Measurements from ENCODE around the gene SYNRG.

The SYNRG gene

DNA sequence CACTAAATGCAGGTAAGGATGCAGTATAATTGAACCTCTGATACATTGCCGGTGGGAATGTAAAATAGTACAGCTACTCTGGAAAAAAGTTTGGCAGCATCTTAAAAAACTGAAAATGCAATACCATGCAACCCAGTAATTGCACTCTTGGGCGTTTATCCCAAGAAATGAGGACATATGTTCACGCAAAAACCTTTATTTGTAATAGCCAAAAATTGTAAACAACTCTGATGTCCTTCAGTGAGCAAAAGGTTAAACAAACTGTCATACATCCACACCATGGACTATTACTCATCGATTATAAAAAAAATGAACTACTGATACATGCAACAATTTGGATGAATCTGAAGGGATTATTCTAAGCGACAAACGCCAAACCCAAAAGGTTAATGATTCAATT is 16.9 kb downstream of the SYNRG start:
- DNase-seq = no peak

DNA sequence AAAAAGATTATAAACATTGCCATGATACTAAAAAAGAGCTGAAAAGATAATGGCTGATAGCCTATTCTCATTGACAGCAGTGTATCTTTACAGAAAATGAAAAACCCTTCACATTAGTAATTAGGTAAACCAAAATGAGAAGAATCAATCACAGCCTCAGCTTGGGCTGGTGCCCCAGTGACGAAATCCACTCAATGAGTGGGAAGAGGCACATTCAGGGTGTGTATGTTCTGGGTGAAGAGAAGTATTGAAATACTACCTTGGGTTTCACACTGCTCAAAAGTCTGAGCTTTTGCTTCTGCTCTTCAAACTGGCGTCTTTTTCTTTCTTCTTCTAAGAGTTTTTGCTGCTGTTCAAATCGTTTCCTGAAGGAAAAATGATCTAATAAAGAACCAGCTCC is 24.2 kb downstream of the SYNRG start:
- no peak for DNase-seq

DNA sequence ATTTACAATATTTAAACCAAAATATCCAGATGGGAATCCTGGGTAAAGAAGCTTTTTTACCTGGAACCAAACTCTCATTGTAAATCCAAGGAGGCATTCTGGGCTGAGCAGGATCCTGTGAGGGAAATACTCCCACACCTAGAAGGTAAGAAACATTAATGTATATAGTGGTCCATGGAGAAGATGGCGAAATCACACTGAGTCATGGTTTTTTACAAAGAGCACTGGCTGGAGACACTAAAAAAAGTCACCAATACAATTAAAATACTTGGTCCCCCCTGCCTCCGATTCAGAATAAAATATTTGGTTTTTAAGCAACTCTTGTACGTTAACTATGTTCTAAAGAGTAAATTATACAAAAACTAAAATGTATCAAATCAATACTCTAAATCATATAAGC is 32.9 kb downstream of the SYNRG start:
- no peak for DNase-seq

DNA sequence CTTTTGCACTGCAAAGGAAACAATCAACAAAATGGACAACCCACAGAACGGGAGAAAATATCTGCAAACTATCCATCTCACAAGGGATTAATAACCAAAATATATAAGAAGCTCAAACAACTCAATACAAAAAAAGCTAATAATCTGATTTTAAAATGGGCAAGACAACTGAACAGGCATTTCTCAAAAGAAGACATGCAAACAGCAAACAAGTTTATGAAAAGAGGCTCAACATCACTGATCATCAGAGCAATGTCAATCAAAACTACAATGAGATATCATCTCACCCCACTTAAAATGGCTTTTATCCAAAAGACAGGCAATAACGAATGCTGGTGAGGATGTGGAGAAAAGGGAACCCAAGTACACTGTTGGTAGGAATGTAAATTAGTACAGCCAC is 34.8 kb downstream of the SYNRG start:
- no peak for DNase-seq

DNA sequence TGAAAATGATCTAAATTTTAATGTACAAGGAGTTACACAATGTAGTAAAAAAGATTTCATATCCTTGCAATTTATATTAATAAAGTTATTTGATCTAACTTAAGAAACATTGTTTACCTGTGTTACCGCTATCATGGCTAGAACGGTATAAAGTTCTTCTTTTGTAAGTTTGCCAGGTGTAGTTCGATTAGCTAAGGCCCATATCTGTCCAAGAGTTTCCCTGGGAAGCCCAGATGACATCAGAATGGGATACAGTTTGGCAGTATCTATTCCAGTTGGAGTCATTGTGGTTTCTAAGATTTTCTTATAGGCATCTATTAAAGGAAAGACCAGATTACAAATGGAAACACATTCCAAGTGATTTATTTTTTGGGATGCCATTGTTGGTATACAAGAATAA is 37.5 kb downstream of the SYNRG start:
- DNase-seq = no peak

DNA sequence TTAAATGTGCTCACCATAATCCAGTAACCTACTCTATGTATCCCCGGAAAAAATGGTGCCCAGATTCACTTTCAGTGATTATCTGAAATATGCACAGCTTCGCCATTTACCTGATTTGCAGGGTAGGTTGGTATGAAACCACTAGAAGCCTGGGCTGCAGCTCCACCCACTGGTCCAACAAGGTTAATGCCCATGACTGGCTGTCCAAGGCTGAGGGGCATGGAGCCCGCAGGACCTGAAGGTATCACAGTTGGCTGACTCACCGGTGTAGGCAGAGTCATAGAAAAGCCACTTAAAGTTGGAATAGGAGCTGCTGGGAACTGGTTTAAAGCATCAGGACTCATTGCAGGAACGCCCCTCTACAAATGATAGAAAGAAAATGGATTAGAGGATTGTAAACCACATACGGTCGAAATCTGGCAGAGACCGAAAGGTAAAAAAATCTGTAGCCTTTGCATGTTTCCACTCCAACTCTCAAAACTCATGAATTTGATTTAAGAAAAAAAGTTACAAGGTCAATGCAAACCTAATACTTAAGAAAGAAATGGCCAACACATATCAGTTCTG is 38.6 kb downstream of the SYNRG start:
- DNase-seq = peak; percentile 33

DNA sequence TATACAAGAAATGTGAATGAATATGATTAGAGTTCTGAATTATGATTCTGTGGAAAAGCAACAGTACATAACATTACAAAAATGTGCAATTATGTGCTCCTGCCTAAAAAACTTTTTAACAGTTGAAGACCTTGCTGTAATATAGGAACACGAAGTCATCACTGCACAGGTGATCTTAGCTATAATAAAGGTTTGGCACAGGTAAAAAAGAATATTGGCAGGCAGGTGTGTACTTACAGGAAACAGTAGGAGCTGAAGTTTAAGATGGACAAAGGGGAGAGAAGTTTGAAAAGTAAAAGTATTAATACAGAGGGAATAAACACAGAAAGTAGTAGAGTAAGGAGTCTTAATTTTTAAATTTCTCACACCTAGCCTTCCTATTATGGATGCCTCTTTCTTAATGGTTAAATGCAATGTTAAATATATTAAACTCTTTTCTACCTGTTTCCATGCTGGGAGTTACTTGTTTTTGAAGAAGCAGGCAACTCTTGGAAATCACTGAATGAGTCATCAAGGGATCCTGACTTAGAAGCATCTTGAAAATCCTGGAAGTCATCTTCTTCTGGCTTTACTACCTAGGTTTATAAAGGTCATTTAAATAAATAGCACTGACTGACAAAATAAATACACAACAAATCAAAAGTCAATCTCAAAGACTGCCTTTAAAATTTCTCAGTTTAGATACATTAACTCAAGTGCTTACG is 40.7 kb downstream of the SYNRG start:
- no peak for DNase-seq

DNA sequence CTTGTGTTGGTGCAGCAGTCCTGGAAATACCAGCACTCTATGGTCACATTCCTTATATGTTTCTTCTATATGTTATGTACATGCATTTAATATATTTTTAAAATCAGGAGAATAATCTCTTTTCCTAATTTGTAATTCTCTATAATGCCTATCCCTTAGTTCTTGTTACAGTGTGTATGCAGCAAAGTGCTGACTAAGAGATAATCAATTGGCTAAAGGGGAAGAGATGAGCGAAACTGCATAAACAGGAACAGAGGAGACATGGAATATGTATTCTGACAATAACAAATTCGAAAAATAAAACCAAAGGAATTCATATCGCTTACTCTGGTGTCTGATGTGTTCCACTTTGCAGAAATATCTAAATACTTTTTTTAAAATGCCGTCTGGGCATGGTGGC is 41.7 kb downstream of the SYNRG start:
- no peak for DNase-seq

DNA sequence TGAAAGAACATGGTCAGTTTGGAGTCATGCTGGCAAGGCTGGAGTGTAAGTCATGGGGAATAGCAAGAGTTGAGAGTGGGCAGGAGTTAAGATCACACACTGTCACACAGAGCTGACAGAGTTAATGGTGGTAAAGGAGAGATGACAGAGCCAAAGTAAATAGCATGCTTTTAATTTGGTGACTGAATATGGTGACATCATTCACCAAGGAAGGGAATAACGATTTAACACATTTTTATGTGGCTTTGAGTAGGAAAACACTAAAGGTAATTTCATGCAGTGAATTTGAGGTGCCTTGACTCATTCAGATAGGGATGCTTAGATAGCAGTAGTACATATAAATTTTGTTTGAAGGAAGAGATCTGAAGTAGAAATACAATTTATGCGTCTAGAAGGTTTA is 42.1 kb downstream of the SYNRG start:
- DNase-seq = no peak

DNA sequence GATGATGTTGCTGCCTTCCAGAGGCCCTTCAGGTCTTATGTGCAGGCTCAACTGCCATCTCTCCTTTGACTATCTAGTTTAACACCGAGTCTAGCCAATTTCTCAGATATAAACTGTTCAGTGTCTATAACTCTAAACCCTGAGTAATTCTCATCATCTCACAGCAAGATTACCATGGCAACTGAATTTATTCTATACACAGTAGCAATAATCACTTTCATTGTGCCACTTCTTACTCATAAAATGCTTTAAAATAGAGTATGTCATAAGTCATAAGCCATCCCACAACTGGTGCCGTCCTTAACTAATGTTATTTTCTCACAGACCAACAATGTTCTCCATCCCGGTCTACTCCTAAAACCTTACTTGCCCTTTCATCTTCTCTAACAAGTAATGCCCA is 45.0 kb downstream of the SYNRG start:
- DNase-seq = no peak

DNA sequence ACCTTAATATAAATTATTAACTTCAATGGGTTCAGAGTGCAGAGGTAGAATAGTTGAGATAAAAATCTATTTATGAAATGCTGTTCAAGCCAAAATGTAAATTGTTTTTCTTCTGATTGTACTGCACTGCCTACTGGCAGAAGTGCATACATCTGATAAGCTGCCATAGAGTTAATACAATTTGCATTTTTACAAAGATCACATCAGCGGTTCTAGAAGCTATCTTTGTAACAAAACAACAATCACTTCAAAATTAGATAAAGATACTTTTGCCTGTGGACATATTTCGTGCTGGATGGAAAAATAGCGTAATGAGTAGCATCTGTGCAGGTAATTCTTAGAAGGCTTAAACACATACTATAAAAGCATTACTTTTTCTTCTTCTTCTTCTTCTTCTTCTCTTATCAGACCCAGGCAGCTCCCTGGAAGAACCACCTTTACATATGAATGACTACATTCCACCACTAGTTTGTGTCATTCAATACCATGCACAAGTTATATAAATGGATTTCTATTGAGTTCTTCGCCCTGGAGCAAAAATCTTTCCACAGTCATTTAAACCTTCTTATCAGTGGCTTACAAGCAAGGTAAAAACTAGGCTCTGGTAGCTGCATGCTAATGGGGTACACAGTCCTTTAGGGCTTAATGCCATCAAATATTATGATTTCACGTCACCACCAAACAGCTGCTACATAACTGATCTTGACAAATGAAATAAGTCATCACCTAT is 47.0 kb downstream of the SYNRG start:
- no peak for DNase-seq

DNA sequence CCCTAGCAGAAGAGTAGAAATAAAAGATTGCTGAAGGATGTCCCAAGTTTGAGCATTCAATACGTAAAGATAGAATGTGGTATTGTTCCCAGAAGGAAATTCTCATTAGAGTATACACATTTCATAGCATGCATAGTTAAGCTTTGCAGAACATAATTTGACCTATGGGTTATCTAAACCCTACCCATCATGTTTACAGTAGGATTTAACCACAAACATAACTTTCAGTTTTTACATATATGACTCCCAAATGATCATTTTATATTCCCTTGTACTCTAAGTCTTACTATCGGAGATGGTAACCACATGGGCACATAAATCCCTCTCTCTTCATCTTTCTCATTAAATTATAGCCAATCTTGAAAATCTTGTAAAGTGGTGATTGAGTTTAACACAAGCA is 50.9 kb downstream of the SYNRG start:
- DNase-seq = no peak

DNA sequence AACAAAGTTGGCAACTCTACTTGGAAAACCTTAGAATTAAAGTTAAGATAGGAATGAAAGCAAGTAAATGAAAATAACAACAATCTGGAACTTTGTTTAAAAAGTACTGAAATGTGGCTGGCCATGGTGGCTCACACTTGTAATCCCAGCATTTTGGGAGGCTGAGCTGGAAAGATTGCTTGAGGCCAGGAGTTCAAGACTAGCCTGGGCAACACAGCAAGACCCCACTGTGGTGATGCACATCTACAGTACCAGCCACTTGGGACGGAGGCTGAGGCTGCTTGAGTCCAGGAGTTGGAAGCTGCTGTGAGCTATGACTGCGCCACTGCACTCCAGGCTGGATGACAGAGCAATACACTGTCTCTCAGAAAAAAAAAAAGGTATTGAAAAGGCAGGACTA is 51.7 kb downstream of the SYNRG start:
- DNase-seq = no peak

DNA sequence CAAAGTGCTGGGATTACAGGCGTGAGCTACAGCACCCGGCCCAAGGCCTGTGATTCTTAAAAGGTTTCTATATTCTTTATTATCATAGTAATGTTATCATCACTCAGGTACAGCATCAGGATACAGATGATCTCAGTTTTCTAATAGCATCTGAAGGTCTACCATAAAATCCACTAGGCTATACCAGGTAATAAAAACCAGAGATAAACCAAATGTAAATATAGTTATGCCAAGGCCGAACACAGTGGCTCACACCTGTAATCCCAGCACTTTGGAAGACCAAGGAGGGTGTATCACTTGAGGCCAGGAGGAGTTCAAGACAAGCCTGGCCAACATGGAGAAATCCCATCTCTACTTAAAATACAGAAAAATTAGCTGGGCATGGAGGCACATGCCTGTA is 53.8 kb downstream of the SYNRG start:
- DNase-seq = no peak

DNA sequence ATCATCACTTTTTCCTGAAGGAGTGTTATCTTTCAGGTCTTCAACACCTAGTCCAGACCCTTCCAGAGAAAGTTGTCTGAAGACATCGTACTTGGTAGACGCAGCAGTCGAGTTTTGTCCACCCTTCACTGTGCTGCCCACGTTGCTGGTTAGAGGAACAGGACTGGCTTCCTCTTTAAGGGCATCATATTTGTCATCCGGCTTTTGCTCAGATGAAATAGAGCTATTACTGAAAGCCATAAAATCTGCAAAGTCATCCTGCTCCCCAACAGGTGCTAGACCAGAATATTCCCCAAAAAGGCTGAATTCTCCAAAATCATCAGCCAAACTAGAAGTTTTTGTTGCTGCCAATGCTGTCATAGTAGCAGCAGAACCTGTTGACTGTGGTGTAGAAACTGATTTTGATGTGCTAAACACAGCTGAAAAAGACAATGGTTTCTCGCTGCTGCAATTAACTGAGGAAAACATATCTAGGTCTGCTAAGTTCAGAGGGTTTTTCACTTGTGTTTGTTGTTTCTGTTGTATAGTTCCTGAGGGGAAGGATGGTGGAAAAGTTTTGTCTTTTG is 55.7 kb downstream of the SYNRG start:
- no peak for DNase-seq

DNA sequence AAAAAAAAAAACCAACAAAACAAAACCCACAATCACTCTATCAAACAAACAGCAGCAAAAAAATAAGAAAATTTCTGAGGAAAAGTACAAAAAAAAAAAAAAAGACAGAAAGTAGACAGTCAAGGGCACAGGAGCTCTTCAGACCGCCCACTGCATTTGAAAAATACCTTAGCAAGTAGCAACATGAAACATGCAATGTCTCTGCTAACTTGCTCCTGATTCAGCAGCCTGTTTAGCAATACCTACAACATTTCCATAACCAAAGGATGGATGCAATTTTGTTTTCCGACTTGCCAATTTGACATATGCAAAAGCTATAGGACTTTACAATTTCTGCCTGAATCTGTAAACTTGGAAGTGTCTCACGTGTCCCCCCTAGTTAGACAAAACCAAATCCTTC is 57.4 kb downstream of the SYNRG start:
- no peak for DNase-seq

DNA sequence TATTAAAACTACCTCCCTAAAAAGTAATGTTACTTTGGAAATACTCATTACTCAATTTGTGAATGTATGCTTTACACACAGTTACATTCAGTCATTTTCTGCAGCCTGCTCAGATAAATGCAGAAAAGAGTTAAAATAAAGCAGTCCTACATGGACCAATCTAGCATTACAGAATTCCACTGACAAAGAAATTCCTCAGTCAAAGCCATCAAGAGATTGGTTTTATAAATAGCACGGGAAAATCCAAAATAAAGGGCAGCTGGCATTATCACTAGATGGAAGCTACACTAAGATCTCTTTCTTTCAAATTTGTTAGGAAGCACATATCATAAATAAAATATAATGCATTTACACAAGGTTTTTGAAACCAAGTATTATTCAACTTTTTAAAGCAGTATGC is 61.2 kb downstream of the SYNRG start:
- no peak for DNase-seq

DNA sequence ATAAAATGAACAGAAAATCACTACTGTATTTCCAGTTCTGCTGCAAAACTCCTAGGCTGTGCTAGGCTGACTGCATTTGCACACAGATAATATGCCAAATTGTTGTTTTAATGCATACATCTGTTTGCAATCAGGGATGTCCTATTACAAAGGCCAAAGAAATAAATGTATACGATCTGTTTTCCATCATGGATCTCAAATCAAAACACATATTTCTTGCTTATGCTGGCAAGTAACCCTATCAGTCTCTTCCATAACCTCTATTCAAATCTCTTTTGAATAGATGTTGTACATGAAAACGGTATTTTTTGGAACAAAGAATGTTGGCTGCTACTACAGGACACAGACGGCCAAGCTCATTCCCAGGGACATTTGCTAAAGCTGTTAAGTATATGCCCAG is 62.9 kb downstream of the SYNRG start:
- DNase-seq = no peak

DNA sequence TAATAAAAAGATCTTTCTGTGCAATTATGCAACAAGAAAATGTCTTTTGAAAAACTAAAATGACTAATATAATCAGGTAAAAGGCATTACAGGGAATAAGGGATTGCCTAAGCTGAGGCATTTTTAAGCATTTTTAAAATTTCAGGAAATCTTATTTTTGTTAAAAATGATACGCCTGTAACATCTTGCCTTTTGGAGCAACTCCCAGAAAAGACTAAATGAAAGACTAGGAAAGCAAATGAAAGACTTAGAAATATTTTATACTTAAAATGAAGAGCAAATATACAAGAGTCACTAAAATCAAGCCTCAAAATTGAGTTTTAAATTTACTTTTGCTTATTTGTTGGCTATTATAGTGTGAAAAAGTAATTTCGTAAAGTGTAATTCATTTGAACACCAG is 63.7 kb downstream of the SYNRG start:
- no peak for DNase-seq

DNA sequence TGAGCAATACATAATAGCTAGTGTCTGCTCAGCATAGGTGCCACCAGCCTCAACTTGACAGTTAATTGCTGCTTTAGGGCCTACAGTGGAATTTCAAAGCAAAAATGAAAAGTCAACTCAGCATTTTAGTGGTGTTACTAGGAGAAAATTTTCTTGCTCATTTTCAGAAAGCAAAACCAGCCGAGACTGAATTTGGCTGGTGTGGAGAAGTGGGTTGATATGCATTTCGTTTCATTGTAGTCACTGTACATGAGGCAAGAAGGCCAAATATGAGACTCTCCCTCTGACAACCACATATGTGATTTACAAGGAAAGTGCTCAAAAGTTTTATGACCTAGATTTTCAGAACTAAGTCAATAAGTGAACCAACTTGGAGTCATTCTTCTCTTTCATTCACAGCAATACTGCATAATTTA is 65.6 kb downstream of the SYNRG start:
- no peak for DNase-seq

DNA sequence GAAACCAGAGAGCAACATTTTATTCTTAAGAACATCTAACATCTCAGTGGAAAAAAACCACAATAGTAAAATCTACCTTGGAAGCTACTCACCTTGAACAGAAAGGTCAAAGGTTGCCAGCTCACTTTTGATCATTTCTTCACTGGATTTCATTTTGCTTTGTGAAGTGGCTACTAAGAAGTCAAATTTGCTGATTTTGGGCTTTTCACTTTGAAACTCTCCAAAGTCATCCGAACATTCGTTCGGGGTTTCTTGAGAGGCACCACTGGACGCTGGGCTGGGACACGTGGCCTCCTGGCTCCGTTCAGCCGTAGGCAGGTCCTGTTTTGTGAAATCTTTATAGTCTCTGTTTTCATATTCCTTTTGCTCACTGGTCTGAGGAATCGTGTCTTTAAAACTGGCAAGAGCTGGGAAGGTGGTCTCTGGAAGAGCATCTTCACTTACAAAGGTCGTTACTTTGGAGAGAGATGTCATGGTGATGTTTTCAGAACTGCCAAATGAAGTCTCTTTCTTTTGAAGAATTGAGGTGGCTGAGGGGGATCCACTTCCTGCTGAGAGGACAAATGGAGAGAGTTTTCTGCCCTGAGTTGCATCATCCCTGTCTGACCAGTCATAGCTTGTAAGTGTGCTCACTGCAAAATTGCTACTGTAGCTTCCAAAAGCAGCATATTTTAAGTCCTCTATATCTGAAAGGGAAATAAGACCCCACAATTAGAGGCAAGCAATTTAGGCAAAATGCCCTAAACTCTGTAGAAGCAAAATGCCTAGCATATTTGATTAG is 67.1 kb downstream of the SYNRG start:
- DNase-seq = no peak

DNA sequence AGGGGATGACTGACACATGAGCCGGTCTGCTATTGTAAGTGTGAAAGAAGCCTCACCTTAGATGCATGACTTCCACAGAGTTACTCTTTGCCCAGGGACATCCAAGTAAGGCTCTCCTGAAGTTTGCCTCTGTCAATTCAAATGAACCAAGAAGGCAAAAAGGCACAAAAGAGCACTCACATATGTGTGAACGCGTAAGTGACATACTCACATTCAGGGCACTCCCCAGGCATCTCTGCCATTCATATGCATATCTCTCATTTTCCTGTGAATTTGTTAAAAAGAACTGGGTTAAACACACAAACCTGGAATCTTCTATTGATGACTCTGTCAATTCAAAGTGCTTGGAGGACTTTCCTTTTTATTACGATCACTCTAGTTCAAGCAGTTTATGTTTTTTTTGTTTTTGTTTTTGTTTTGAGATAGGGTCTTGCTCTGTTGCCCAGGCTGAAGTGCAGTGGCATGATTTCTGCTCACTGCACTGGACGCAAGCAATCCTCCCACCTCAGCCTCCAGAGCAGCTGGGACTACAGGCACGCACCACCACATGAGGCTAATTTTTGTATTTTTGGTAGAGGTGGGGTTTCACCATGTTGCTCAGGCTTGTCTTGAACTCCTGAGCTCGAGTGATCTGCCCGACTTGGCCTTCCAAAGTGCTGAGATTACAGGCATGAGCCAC is 70.1 kb downstream of the SYNRG start:
- no peak for DNase-seq

DNA sequence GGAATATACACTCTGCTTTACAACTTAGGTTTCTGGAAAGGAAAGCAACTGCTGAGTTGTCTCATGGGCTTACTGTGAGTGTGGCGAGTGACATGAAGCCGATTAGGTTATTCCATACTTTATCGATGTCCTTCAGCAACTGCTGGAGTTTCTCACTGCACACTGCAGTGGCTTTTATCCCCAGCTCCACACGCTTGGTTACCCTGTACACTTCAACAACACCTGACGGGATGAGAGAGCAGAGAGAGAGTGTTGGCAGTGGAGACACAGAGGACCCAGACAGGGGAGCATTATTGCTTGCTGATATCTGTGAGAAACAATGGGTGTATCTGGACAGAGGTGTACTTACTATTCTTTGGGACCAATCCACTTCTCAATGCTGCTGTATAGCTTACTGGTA is 73.3 kb downstream of the SYNRG start:
- no peak for DNase-seq
